HL-60 (cell line): ENCODE results near the gene NDUFB2.
"Not testable (repeated sequence)": the region's sequence is repeated elsewhere in the genome, so short reads cannot be mapped to it uniquely, and the experiment has no call there.

ENCODE experiments used
- DNase-seq, 2 experiments: peaks; one replicate each; pipeline ENCODE4 v3.0.0-alpha.2; 2010 to 2020; ENCODE audit warnings: low read depth in 1 of 2, low spot score in 1 of 2
- H3K27ac ChIP-seq: fragments of 250-450 bp; sonication (Bioruptor Pico); replicated peaks from 2 replicates; pipeline ENCODE4 v1.5.1; 2020; ENCODE audit warnings: mild to moderate bottlenecking, moderate library complexity
- H3K27me3 ChIP-seq: fragments of 250-450 bp; sonication (Bioruptor Pico); 2 replicates; pipeline ENCODE4 v1.5.1; 2021; ENCODE audit warnings: mild to moderate bottlenecking, moderate library complexity; ENCODE audit not compliant: insufficient read depth, poor library complexity, severe bottlenecking
- H3K4me3 ChIP-seq: replicated peaks from 2 replicates; pipeline ENCODE4 v1.5.1; 2011; ENCODE audit warnings: mild to moderate bottlenecking, control low read depth, low read length; ENCODE audit not compliant: insufficient read depth
- CTCF ChIP-seq: IDR thresholded peaks from one replicate; pipeline ENCODE4 v1.5.1; 2011; ENCODE audit warnings: low read length, control low read depth, inconsistent platforms; ENCODE audit not compliant: insufficient read depth
- GABPA ChIP-seq: IDR thresholded peaks from 2 replicates; pipeline ENCODE4 v1.6.1; 2012; ENCODE audit warnings: low read depth
- POLR2AphosphoS5 ChIP-seq: IDR thresholded peaks from 2 replicates; pipeline ENCODE4 v1.6.1; 2012; ENCODE audit warnings: low read depth
- REST ChIP-seq: IDR thresholded peaks from 2 replicates; pipeline ENCODE4 v1.6.1; 2012; ENCODE audit warnings: low read depth; ENCODE audit not compliant: insufficient replicate concordance
- SPI1 ChIP-seq: IDR thresholded peaks from 2 replicates; pipeline ENCODE4 v1.6.1; 2012; ENCODE audit warnings: low read depth, mild to moderate bottlenecking, borderline replicate concordance

The NDUFB2 gene

DNA sequence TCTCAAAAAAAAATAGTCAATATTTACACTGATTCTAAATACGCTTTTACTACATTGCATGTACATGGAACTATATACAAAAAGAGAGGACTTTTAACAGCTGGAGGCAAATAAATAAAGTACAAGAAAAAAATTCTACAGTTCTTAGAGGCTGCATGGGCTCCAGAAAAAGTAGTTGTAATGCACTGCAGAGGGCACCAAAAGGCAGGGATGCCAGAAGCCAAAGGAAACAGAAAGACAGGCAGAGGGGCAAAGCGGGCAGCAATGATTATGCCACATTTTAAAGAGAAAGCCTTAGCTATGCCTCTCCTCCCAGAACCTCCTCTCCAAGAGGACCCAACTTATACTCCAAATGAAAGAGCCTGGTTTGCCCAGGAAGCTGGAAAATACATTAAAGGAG is 35.4 kb upstream of the NDUFB2 start:
- no peak for DNase-seq
- TF ChIP-seq SPI1, result no peak
- no peak overlapping the region for H3K4me3 ChIP-seq
- H3K27ac ChIP-seq, result no peak overlapping the region
- no peaks in the 10 kb centered on the region for H3K27me3 ChIP-seq

DNA sequence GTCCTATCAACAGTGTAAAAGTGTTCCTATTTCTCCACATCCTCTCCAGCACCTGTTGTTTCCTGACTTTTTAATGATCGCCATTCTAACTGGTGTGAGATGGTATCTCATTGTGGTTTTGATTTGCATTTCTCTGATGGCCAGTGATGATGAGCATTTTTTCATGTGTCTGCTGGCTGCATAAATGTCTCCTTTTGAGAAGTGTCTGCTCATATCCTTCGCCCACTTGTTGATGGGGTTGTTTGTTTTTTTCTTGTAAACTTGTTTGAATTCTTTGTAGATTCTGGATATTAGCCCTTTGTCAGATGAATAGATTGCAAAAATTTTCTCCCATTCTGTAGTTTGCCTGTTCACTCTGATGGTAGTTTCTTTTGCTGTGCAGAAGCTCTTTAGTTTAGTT is 33.6 kb upstream of the NDUFB2 start:
- DNase-seq, H3K4me3 ChIP-seq, H3K27ac ChIP-seq, H3K27me3 ChIP-seq: not testable (repeated sequence)

DNA sequence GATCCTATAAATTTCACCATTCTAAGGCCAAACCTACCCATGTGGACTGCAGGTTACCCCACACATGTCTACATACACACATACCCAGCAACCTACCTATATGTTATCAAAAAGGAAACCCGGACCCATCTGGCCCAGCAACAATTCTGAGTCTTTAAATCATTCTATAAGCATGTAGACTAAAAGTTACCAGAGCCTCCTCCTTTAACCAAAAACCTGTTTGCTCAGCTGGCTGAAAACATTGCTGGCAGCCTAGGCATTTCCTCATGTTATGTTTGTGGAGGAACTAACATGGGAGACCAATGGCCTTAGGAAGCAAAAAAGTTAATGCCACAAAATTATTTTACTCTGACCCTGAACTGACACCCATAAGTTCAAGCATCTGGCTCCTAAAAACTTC is 29.0 kb upstream of the NDUFB2 start:
- no peaks in the 10 kb centered on the region for H3K27me3 ChIP-seq
- no peak overlapping the region for H3K4me3 ChIP-seq
- no peak overlapping the region for H3K27ac ChIP-seq
- no peak for TF ChIP-seq POLR2AphosphoS5
- TF ChIP-seq CTCF, result no peak
- TF ChIP-seq SPI1, result no peak
- no peak for TF ChIP-seq REST
- TF ChIP-seq GABPA, result no peak
- no peak for DNase-seq

GRCh38 chr7:140668641-140669040 is 27.9 kb upstream of the NDUFB2 start:
- no peak for TF ChIP-seq SPI1
- no peak for TF ChIP-seq POLR2AphosphoS5
- TF ChIP-seq REST, result no peak
- TF ChIP-seq CTCF, result no peak
- no peak for TF ChIP-seq GABPA

GRCh38 chr7:140669352-140669751 is 27.2 kb upstream of the NDUFB2 start:
- TF ChIP-seq SPI1 (no peak), CTCF (no peak), POLR2AphosphoS5 (no peak), REST (no peak), GABPA (no peak)
- H3K27me3 ChIP-seq, result no peaks in the 10 kb centered on the region
- no peak overlapping the region for H3K4me3 ChIP-seq
- DNase-seq, result no peak
- no peak overlapping the region for H3K27ac ChIP-seq

More at GRCh38 chr7:140668641-140669040, 27.9 kb upstream of the NDUFB2 start:
- H3K27ac ChIP-seq, result no peak overlapping the region
- DNase-seq, result no peak
- H3K4me3 ChIP-seq, result no peak overlapping the region
- H3K27me3 ChIP-seq, result no peaks in the 10 kb centered on the region

GRCh38 chr7:140669862-140670261 is 26.6 kb upstream of the NDUFB2 start:
- H3K27ac ChIP-seq, H3K4me3 ChIP-seq, H3K27me3 ChIP-seq, DNase-seq: not testable (repeated sequence)
